ENCODE results near the gene CDC42SE2.

Gene CDC42SE2

DNA sequence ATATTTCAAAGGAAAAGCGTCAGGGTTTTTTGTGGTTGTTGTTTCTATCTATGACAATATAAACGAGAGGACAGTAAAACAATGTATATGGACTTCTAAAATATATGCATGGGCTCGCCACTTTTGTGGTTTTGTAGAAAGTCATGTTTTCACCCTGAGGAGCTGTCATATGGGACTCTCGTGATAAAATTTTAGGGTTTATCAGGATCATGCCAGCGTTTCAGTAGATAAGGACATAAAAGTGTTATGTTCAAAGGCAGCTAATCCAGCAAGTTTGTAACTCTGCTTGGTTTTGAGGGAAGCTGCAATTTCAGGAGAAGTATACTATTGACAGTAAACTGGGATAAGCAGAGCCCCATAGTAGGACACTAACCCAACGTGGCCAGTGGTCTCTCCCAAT, 120.3 kb downstream of the CDC42SE2 start:
- Histone ChIP-seq H3K36me3 (ENCODE audit: control insufficient read depth in 1 of 2, insufficient read depth in 2 of 2, low read length in 2 of 2) (peaks cover 0 to 11% of the 10 kb centered on the region in 2 donors), H3K4me3 (ENCODE audit: low read depth in 1 of 2, low read length in 2 of 2) (no peak overlapping the region), H3K27ac (ENCODE audit: low read length) (no peak overlapping the region), H3K9me3 (ENCODE audit: control insufficient read depth in 1 of 2, low read length in 2 of 2) (no peaks in the 10 kb centered on the region), H3K4me1 (ENCODE audit: control insufficient read depth in 1 of 2, insufficient read depth in 2 of 2, low read length in 2 of 2) (peaks cover 11 to 21% of the 10 kb centered on the region in 2 donors), H3K27me3 (ENCODE audit: low read depth, low read length) (no peaks in the 10 kb centered on the region)

- Histone ChIP-seq H3K4me1 (ENCODE audit: control insufficient read depth in 1 of 2, insufficient read depth in 2 of 2, low read length in 2 of 2) (peaks cover 11 to 16% of the 10 kb centered on the region in 2 donors), H3K27ac (ENCODE audit: low read length) (no peak overlapping the region)
Observed at GRCh38 chr5:131384616-131385214, 120.9 kb downstream of the CDC42SE2 start.

DNA sequence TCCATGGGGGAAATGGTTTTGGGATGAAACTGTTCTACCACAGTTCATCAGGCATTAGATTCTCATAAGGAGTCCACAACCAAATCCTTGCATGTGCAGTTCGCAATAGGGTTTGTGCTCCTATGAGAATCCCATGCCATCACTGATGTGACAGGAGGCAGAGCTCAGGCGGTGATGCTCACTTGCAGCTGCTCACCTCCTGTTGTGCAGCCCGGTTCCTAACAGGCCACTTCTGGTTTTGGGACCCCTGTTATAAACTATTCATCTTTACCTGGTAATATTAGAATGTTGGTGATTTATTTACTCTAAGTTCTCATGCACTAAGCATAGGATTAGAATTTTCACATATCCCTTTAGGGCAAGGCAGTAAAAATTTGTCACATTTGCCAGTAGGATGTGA, 122.3 kb downstream of the CDC42SE2 start:
- H3K27me3 ChIP-seq (ENCODE audit: low read depth, low read length) = no peaks in the 10 kb centered on the region
- H3K27ac ChIP-seq (ENCODE audit: low read length) = no peak overlapping the region
- no peaks in the 10 kb centered on the region for H3K9me3 ChIP-seq (ENCODE audit: control insufficient read depth in 1 of 2, low read length in 2 of 2)
- peaks cover 6 to 10% of the 10 kb centered on the region in 2 donors for H3K4me1 ChIP-seq (ENCODE audit: control insufficient read depth in 1 of 2, insufficient read depth in 2 of 2, low read length in 2 of 2)
- no peak overlapping the region for H3K4me3 ChIP-seq (ENCODE audit: low read depth in 1 of 2, low read length in 2 of 2)
- peaks cover 0 to 11% of the 10 kb centered on the region in 2 donors for H3K36me3 ChIP-seq (ENCODE audit: control insufficient read depth in 1 of 2, insufficient read depth in 2 of 2, low read length in 2 of 2)

More at GRCh38 chr5:131384616-131385214, 120.9 kb downstream of the CDC42SE2 start:
- Histone ChIP-seq H3K9me3 (ENCODE audit: control insufficient read depth in 1 of 2, low read length in 2 of 2) (no peaks in the 10 kb centered on the region), H3K4me3 (ENCODE audit: low read depth in 1 of 2, low read length in 2 of 2) (no peak overlapping the region), H3K36me3 (ENCODE audit: control insufficient read depth in 1 of 2, insufficient read depth in 2 of 2, low read length in 2 of 2) (peaks cover 0 to 11% of the 10 kb centered on the region in 2 donors), H3K27me3 (ENCODE audit: low read depth, low read length) (no peaks in the 10 kb centered on the region)

DNA sequence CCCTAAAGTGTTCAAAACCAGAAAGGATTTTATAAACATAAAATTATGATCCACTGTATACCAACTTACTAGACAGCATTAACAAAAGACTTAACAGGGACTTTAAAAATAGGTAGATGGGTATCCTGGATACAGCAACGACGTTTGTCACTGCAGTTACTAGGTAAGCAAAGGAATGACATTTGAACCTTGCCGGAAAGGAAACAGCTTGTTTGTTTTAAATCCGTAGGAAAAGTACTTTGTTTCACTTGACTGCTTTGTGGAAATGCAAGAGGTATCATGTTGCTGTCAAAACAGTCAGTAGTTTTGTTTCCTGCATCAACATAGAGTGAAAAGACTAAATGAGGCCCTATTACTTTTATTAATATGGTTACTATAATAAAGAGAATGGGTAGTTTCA, 122.9 kb downstream of the CDC42SE2 start:
- H3K9me3 ChIP-seq (ENCODE audit: control insufficient read depth in 1 of 2, low read length in 2 of 2) = no peaks in the 10 kb centered on the region
- H3K4me3 ChIP-seq (ENCODE audit: low read depth in 1 of 2, low read length in 2 of 2) = no peak overlapping the region
- H3K4me1 ChIP-seq (ENCODE audit: control insufficient read depth in 1 of 2, insufficient read depth in 2 of 2, low read length in 2 of 2) = peaks cover 6 to 8% of the 10 kb centered on the region in 2 donors
- no peak overlapping the region for H3K27ac ChIP-seq (ENCODE audit: low read length)
- H3K27me3 ChIP-seq (ENCODE audit: low read depth, low read length) = no peaks in the 10 kb centered on the region
- peaks cover 0 to 12% of the 10 kb centered on the region in 2 donors for H3K36me3 ChIP-seq (ENCODE audit: control insufficient read depth in 1 of 2, insufficient read depth in 2 of 2, low read length in 2 of 2)

DNA sequence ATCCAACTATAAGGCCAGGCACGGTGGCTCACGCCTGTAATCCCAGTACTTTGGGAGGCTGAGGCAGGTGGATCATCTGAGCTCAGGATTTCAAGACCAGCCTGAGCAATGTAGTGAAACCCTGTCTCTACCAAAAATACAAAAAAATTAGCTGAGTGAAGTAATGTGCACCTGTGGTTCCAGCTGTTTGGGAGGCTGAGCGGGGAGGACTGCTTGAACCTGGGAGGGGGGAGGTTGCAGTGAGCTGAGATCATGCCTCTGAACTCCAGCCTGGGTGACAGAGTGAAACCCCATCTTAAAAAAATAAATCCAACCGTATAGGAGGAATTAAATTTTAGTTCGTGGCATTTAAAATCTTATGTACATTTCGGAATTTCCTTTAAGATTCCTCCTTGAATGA, 123.4 kb downstream of the CDC42SE2 start:
- no peaks in the 10 kb centered on the region for H3K9me3 ChIP-seq (ENCODE audit: control insufficient read depth in 1 of 2, low read length in 2 of 2)
- H3K36me3 ChIP-seq (ENCODE audit: control insufficient read depth in 1 of 2, insufficient read depth in 2 of 2, low read length in 2 of 2) = peaks cover 0 to 17% of the 10 kb centered on the region in 2 donors
- no peaks in the 10 kb centered on the region for H3K27me3 ChIP-seq (ENCODE audit: low read depth, low read length)
- H3K4me1 ChIP-seq (ENCODE audit: control insufficient read depth in 1 of 2, insufficient read depth in 2 of 2, low read length in 2 of 2) = peaks cover 3% of the 10 kb centered on the region in 2 donors
- H3K4me3 ChIP-seq (ENCODE audit: low read depth in 1 of 2, low read length in 2 of 2) = no peak overlapping the region
- no peak overlapping the region for H3K27ac ChIP-seq (ENCODE audit: low read length)

DNA sequence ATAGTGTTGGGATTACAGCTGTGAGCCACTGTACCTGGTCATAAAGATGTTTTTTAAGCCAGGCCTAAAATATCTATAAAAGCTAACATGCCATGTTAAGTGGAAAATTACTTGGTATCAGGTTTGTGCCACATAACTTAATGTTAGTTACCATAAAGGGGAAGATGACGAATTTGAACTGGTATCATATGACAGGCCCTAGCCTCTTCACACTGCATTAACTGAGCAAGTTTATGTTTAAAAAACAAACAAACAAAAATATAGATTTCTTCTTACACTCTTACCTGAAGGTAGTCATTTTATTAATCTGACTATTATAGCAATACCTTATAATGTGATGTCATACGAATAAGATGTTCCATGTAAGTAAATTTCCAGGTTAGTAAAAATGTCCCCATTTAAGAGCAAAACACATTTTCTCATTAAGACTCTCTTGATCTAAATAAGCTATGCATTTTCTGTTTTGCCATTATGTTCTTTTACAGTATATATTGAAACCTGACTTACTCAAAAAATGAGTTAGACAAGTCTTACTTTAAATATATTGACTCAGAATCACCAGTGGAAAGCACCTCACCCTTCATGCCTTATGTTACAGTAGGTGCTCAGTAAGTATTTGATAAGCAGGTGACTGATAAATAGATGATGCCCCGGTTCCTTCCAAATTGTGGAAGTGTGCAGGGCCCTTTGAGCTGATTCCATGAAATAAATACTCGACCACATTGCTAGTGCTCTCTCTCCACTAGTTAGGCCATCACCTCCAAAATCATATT, 125.4 kb downstream of the CDC42SE2 start:
- Histone ChIP-seq H3K4me1 (ENCODE audit: control insufficient read depth in 1 of 2, insufficient read depth in 2 of 2, low read length in 2 of 2) (peaks cover 0 to 7% of the 10 kb centered on the region in 2 donors), H3K27ac (ENCODE audit: low read length) (no peak overlapping the region), H3K9me3 (ENCODE audit: control insufficient read depth in 1 of 2, low read length in 2 of 2) (no peaks in the 10 kb centered on the region), H3K27me3 (ENCODE audit: low read depth, low read length) (no peaks in the 10 kb centered on the region), H3K4me3 (ENCODE audit: low read depth in 1 of 2, low read length in 2 of 2) (no peak overlapping the region), H3K36me3 (ENCODE audit: control insufficient read depth in 1 of 2, insufficient read depth in 2 of 2, low read length in 2 of 2) (peaks cover 0 to 30% of the 10 kb centered on the region in 2 donors)

DNA sequence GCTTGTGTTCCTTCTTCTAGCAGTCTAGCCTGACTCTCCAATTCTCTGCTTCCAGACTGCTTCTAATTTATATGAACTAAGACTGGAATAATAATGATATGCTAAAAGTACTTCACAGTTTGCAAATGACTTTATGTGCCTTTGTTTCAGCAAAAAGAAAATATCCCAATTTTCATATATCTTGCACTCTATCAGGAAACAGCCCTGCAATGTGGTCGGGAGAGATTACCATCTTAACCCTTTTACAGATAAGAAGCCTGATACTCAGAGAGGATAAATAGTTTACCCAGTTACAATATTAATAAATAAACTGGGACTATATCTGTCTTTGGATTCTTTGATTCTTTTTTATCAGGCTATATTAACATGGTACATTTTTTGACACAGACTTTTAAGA, 126.0 kb downstream of the CDC42SE2 start:
- Histone ChIP-seq H3K9me3 (ENCODE audit: control insufficient read depth in 1 of 2, low read length in 2 of 2) (no peaks in the 10 kb centered on the region), H3K4me1 (ENCODE audit: control insufficient read depth in 1 of 2, insufficient read depth in 2 of 2, low read length in 2 of 2) (peaks cover 0 to 7% of the 10 kb centered on the region in 2 donors), H3K36me3 (ENCODE audit: control insufficient read depth in 1 of 2, insufficient read depth in 2 of 2, low read length in 2 of 2) (peaks cover 3 to 30% of the 10 kb centered on the region in 2 donors), H3K27me3 (ENCODE audit: low read depth, low read length) (no peaks in the 10 kb centered on the region), H3K4me3 (ENCODE audit: low read depth in 1 of 2, low read length in 2 of 2) (no peak overlapping the region), H3K27ac (ENCODE audit: low read length) (no peak overlapping the region)

DNA sequence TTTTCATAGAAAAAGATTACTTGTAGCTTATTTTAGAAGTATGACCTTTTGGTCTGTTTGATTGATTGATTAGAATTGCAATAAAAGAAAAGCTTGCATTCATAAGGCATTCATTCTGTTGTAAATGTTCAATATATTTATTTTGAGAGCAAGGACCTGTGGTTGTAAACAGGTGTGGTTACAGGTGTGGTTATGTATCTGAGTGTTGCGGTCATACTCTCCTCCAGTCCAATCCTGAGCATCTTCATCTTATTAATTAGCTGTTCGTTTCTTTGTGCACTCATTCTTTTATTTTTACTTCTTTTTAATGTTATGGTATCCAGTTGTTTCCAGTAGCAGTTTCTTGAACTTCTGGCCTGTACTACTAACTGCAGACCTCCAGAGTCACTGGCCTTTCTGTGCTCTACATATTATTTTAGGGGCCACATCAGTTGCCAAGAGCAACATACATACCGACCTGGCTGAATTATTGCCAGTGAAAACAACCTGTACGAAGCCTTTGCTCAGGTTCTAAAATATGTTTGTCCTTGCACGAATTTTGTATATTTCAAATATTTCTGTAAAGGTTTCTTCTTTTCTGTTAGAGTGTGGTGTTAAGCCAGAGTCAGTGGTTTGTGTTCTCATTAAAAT, 128.7 kb downstream of the CDC42SE2 start:
- no peaks in the 10 kb centered on the region for H3K27me3 ChIP-seq (ENCODE audit: low read depth, low read length)
- peaks cover 11 to 19% of the 10 kb centered on the region in 2 donors for H3K36me3 ChIP-seq (ENCODE audit: control insufficient read depth in 1 of 2, insufficient read depth in 2 of 2, low read length in 2 of 2)
- no peak overlapping the region for H3K4me3 ChIP-seq (ENCODE audit: low read depth in 1 of 2, low read length in 2 of 2)
- H3K4me1 ChIP-seq (ENCODE audit: control insufficient read depth in 1 of 2, insufficient read depth in 2 of 2, low read length in 2 of 2) = peaks cover 0 to 7% of the 10 kb centered on the region in 2 donors
- H3K27ac ChIP-seq (ENCODE audit: low read length) = no peak overlapping the region
- H3K9me3 ChIP-seq (ENCODE audit: control insufficient read depth in 1 of 2, low read length in 2 of 2) = no peaks in the 10 kb centered on the region

- H3K27ac ChIP-seq (ENCODE audit: low read length) = no peak overlapping the region
- H3K4me3 ChIP-seq (ENCODE audit: low read depth in 1 of 2, low read length in 2 of 2) = no peak overlapping the region
- H3K27me3 ChIP-seq (ENCODE audit: low read depth, low read length) = no peaks in the 10 kb centered on the region
- H3K4me1 ChIP-seq (ENCODE audit: control insufficient read depth in 1 of 2, insufficient read depth in 2 of 2, low read length in 2 of 2) = peaks cover 0 to 8% of the 10 kb centered on the region in 2 donors
- no peaks in the 10 kb centered on the region for H3K9me3 ChIP-seq (ENCODE audit: control insufficient read depth in 1 of 2, low read length in 2 of 2)
- peaks cover 11 to 19% of the 10 kb centered on the region in 2 donors for H3K36me3 ChIP-seq (ENCODE audit: control insufficient read depth in 1 of 2, insufficient read depth in 2 of 2, low read length in 2 of 2)
Observed at GRCh38 chr5:131393498-131393968, 129.7 kb downstream of the CDC42SE2 start.

DNA sequence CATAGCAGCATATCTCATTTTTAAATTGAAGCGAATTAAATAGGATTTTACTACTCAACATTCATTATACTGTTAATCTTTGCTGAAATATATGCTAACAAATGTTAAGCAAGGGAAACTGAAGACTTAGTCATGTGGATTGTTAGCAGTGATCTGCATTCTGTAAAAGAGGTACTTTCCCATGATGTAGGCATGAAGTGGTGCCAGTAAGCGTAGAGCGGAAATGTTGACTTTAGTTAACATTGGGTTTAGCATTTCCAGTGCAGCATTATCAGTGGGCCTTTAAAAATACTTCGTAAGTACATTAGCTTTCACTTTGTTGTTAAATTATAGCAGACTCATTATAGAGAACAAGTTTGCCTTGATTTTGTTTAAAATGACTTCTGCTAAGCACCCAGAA, 130.3 kb downstream of the CDC42SE2 start:
- no peaks in the 10 kb centered on the region for H3K27me3 ChIP-seq (ENCODE audit: low read depth, low read length)
- H3K4me1 ChIP-seq (ENCODE audit: control insufficient read depth in 1 of 2, insufficient read depth in 2 of 2, low read length in 2 of 2) = peaks cover 0 to 13% of the 10 kb centered on the region in 2 donors
- peaks cover 11 to 19% of the 10 kb centered on the region in 2 donors for H3K36me3 ChIP-seq (ENCODE audit: control insufficient read depth in 1 of 2, insufficient read depth in 2 of 2, low read length in 2 of 2)
- H3K27ac ChIP-seq (ENCODE audit: low read length) = no peak overlapping the region
- no peak overlapping the region for H3K4me3 ChIP-seq (ENCODE audit: low read depth in 1 of 2, low read length in 2 of 2)
- H3K9me3 ChIP-seq (ENCODE audit: control insufficient read depth in 1 of 2, low read length in 2 of 2) = no peaks in the 10 kb centered on the region

DNA sequence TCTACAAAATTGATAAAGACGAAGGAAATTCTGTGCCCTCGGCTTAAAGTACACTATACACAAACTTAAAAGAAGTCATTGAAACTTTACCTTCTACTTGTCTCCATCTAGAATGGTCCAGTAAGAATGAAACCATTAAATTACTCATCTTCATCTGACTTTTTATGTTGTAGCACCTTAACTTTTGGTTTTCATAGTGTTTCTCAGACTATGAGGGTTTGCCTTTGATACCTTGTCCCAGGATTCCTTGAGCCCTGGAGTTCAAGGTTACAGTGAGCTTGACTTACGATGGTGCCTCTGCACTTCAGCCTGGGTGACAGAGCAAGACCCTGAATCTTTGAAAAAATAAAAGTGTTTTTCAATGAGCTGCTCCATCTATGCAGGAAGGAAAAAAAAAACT, 132.2 kb downstream of the CDC42SE2 start:
- Histone ChIP-seq H3K4me1 (ENCODE audit: control insufficient read depth in 1 of 2, insufficient read depth in 2 of 2, low read length in 2 of 2) (peaks cover 0 to 13% of the 10 kb centered on the region in 2 donors), H3K27ac (ENCODE audit: low read length) (no peak overlapping the region), H3K36me3 (ENCODE audit: control insufficient read depth in 1 of 2, insufficient read depth in 2 of 2, low read length in 2 of 2) (peaks cover 11 to 19% of the 10 kb centered on the region in 2 donors), H3K27me3 (ENCODE audit: low read depth, low read length) (no peaks in the 10 kb centered on the region), H3K9me3 (ENCODE audit: control insufficient read depth in 1 of 2, low read length in 2 of 2) (no peaks in the 10 kb centered on the region), H3K4me3 (ENCODE audit: low read depth in 1 of 2, low read length in 2 of 2) (no peak overlapping the region)
